GM18520 (cell line): ENCODE measurements around the gene KRTAP4-8.
"Not testable (repeated sequence)": the region's sequence is repeated elsewhere in the genome, so short reads cannot be mapped to it uniquely, and the experiment has no call there.

Source experiments
- ATAC-seq: cut with Tn5 transposase; IDR thresholded peaks from one replicate; pipeline ENCODE4 v1.9.1; 2021; ENCODE audit not compliant: unreplicated experiment

KRTAP4-8 gene

DNA sequence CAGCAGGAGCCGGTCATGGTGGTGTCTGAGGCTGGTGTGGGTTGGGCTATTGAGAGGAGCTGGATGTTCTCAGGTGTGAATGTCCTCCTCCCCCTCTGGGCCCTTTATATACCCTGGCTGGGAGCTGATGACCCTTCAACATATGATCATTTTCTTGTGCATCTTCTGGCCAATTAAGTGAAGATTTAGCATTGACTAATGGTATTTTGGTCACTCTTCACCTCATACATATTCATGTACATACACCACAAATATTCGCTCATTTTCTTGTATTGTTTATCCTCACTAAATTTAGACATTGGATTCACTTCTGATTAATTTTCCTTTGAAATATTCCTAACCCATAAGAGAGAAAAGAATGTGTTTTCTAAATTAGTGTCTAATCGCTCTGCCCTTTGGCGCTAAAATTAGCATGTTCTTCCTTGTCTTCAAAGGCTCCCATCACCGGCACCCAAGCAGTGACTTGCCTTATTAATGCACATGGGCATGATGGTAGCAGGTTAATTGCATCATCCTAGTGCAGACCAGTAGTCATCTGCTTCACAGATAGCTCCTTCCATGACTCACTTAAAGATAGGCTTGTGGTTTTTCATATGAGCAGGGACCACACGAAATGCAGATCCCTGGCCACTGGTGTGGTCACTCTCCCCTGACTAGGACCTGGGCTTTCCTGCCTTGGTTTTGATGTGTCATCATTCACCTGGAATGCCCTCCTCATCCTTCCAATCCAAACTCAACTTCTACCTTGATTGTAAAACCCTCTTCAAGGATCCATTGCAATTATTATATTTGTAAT, 31.9 kb downstream of the KRTAP4-8 start, which contains the start of gene KRTAP2-4:
Gene KRTAP2-4, minus strand, starts transcription at position 51 of the 796 bp plus-strand sequence. Its CDS starts 34 bp downstream, at position 17.
- no peak for ATAC-seq

DNA sequence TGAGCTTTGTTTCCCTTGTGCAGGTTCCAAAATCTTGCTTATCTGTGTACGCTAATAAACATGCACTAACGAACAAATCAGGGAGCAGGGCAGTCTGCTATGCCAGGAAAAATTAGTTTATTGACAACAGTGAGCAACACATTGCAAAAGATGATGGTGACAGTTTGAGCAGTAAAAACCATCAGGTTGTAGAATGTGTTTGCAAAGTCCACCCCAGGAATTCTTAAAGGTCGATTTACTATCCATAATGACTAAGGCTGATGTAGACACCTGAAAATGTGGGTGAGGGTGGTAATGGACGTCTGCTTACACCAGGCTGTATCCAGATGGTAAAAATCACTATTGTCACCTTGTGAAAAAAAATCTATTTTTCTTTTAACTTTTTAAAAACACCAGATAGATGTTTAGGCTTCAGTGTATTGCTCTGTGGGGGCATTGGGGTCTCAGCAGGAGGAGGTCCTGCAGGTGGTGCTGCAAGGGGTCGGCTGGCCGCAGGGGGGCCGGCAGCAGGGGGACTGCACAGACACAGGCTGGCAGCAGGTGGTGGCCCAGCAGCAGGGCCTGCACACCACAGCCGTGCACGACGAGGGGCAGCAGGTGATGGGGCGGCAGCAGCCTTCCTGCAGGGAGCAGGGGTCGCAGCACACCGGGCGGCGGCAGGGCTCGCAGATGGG, 32.8 kb downstream of the KRTAP4-8 start:
- ATAC-seq = not testable (repeated sequence)

DNA sequence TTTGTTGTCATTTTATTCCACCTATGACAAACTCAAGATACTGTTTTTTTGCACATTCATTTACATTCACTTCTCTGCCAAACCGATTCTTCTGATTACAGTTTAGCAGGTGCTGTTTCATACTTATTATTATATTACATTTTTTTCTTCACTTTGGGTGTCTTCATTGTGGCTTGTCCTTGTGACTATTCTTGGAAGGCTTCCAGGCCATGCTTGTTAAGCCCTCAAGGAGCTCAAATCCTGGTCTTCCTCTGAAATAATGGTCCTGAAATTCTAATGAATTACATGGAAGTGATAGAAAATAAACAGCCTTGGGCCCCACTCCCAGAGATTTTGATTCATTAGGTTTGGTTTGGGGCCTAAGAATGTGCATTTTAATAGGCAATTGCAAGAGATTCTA, 33.6 kb downstream of the KRTAP4-8 start:
- ATAC-seq = no peak

DNA sequence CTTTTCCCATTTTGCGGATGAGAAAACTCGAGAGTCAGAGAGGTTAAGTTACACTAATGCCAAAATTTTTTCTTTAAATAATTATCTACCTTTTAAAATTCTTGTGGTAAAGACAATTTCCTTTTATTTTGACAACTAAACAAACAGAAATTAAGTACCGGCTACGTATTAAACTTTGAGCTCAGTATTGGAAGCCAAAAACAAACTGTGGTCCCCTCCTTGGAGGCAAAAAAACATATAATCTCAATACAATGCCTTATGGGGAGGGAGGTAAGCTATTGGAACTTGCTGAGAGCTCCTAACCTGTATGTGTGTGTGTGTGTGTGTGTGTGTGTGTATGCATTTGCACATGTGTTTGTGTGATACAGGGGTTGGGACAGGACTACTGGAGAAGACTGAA, 34.5 kb downstream of the KRTAP4-8 start:
- ATAC-seq = no peak

DNA sequence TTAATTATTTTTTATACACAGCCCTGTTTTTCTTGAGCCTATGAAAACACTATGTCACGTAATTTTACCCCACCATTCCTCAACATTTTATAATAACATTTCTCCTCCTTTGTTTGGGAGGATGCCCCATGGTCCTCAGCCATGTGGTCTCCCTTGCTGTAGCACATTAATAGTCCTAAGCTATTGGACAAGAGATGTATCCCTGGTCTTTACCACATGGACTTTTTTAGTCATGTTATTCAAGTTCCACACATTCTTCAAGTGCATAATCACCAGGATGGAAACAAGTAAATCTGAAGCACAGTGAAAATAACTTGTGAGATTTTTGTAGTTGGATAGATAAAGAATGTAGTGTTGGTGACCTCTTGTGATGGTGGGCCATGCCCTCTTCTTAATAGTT, 36.0 kb downstream of the KRTAP4-8 start:
- ATAC-seq = no peak

DNA sequence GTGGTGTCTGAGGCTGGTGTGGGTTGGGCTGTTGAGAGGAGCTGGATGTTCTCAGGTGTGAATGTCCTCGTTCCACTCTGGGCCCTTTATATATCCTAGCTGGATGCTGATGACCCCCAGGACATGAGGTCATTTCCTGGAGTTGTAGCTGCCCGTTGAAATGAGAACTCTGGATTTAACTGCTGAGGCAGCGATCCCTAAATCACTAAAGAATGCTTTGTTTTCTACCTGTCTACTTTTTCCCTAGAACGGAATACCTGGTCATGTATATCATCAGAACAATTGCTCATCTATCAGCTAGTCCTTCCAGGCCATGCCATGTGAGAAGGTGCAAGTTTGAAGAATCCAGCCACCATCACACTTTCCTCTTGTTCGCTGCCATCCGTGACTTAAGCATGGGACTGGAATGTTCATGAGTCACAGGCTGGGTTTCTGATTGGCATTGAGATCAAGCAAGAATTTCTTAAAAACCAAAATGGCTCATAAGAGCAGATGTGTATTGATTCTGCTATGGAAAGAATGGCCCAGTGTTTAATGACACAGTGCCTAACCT, 37.8 kb downstream of the KRTAP4-8 start, which contains the start of gene KRTAP2-3:
Gene KRTAP2-3, minus strand, starts transcription at position 63 of the 553 bp plus-strand sequence. CDS start 64 bp downstream, outside the sequence.
- ATAC-seq = no peak

DNA sequence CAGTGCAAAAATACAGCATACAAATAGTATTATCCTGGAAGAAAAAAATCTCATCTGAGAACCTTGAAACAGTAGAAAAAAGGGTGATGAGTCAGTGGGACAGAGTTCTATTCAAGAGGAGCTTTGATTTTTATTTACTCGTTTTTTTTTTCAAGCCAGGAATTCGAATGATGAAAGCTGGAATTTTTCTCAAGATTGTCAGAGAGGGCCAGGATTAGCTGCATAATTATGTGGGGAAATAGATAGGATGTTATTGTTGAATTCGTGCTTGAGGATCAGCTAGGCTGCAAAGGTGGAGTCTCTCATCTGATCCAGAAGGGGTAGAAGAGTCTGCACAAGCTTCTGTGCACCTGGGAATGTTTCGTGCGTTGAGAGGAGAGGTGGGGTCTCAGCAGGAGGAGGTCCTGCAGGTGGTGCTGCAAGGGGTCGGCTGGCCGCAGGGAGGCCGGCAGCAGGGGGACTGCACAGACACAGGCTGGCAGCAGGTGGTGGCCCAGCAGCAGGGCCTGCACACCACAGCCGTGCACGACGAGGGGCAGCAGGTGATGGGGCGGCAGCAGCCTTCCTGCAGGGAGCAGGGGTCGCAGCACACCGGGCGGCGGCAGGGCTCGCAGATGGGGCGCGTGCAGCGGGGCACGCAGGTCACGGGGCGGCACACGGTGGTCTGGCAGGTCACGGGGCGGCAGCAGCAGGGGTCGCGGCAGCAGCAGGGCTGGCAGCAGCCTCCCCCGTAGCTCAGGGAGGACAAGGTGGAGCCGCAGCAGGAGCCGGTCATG, 38.5 kb downstream of the KRTAP4-8 start:
- ATAC-seq = not testable (repeated sequence)

DNA sequence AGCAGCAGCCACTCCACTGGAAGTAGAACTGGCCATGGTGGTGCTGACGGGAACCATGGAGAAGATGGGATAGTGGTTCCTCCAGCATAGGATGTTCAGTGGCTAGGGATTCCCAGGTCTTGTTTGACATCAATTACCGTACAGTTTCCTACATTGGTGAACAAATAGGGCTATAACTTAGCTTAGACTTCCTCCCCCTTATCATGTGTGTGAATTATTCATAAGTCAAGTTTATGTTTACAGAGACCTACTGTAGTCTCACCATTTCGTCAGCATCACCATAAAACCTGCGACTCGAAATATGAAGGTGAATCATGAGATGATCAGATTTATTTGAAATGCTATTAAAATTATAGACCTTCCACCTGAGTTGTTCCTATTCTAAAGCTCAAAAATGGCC, 39.2 kb downstream of the KRTAP4-8 start:
- ATAC-seq = no peak

DNA sequence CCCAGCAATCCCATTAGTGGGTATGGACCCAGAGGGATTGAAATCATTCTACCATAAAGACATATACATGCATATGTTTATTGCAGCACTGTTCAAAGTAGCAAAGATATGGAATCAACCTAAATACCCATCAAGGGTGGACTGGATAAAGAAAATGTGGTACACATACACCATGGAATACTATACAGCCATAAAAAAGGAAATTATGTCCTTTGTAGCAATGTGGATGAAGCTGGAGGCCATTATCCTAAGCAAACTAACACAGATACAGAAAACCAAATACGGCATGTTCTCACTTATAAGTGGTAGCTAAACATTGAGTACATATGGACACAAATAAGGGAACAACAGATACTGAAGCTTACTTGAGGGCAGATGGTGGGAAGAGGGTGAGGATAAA, 40.4 kb downstream of the KRTAP4-8 start:
- no peak for ATAC-seq

DNA sequence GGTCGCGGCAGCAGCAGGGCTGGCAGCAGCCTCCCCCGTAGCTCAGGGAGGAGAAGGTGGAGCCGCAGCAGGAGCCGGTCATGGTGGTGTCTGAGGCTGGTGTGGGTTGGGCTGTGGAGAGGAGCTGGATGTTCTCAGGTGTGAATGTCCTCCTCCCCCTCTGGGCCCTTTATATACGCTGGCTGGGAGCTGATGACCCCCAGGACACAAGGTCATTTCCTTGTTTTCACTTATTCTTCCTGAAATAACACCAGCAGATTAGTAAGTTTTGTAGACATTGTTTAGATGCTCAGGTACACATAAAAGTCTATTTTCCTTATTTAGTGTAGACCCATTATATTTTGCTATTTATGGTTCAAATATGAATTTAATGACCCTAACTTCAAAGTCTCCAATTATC, 42.8 kb downstream of the KRTAP4-8 start, which contains the start of gene KRTAP2-2:
Gene KRTAP2-2, minus strand, starts transcription at position 101 of the 400 bp plus-strand sequence. Its CDS starts 19 bp downstream, at position 82.
- not testable (repeated sequence) for ATAC-seq

DNA sequence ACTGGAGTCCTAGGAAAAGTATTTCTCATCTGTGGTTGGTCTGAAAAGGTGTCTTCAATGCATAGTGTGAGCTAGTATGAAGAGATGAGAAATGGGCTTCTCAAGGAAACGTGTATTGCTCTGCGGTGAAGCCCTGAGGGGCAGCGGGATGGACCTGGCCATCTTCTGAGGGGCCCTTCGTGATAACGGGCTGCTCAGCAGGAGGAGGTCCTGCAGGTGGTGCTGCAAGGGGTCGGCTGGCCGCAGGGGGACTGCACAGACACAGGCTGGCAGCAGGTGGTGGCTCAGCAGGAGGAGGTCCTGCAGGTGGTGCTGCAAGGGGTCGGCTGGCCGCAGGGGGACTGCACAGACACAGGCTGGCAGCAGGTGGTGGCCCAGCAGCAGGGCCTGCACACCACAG, 43.4 kb downstream of the KRTAP4-8 start:
- ATAC-seq = not testable (repeated sequence)

DNA sequence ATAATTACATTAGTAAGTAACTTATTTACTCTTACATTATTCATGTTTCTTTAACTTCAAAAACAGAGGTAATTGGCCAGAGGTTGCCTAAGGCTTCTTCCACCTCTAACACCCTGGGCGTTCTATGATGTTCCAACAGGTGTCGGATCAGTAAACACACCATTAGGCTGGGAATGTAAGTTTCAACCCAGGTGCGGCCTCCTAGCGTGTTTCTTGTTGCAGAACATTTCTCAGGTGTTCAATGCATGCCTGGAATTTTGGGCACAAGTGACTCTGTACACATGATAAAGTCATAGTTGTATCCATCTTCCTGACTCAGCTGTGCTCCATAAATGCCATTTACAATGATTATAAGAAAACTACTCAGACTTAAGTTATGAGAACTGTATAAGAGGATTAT, 43.9 kb downstream of the KRTAP4-8 start:
- ATAC-seq = no peak

DNA sequence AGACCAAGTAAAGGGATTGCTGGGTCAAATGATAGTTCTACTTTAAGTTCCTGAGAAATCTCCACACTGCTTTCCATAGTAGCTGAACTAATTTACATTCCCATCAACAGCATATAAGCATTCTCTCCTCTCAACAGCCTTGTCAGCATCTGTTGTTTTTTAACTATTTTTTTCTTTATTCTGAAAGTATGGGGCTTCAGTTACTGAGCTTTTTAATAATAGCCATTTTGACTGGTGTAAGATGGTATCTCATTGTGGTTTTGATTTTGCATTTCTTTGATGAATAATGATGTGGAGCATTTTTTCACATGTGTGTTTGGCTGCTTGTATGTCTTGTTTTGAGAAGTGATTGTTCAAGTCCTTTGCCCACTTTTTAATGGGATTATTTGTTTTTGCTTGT, 45.4 kb downstream of the KRTAP4-8 start:
- ATAC-seq = no peak

DNA sequence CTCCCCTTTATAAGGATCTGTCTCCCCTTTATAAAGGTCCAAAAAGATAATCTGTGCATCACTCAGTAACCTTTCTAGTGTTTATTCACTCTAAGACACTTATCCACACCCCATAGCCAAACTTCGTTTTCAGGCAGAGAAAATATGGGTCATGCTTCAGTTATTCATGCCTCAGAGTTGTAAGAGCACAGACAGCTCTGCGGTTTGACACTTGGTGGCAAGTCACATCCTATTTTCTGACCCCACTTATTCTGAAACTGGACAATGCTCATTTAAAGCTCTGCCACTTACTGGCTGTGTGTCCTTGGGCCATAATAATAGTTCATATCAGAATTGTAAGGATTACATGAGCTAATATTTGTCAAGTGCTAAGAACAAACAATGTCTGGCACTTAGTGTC, 48.8 kb downstream of the KRTAP4-8 start:
- ATAC-seq = no peak

DNA sequence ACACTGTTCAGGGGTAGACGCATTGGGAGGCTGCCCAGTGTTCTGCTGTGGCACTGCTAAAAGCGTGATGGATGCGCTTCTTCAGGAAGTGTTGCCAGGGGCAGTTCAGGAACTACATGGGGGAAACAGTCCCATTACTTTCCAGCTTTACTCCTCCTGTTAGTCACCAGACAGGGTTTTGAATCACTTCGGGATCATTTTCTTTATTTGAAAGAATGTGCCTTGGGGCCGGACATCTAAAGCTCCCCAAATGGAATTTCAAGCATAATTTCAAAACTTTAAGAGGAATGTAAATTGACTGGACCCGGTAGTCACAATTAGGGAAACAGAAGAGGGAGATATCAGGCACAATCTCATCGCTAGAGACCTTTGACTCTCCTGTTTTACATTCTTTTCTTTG, 49.5 kb downstream of the KRTAP4-8 start:
- ATAC-seq = no peak
